Fibroblast of the conjunctiva (primary cell): Measurements from ENCODE around the gene PCCA.

ENCODE experiments used
- DNase-seq: peaks from one replicate; pipeline ENCODE4 v3.0.0-alpha.2; 2010; ENCODE audit warnings: low read depth

Gene PCCA

DNA sequence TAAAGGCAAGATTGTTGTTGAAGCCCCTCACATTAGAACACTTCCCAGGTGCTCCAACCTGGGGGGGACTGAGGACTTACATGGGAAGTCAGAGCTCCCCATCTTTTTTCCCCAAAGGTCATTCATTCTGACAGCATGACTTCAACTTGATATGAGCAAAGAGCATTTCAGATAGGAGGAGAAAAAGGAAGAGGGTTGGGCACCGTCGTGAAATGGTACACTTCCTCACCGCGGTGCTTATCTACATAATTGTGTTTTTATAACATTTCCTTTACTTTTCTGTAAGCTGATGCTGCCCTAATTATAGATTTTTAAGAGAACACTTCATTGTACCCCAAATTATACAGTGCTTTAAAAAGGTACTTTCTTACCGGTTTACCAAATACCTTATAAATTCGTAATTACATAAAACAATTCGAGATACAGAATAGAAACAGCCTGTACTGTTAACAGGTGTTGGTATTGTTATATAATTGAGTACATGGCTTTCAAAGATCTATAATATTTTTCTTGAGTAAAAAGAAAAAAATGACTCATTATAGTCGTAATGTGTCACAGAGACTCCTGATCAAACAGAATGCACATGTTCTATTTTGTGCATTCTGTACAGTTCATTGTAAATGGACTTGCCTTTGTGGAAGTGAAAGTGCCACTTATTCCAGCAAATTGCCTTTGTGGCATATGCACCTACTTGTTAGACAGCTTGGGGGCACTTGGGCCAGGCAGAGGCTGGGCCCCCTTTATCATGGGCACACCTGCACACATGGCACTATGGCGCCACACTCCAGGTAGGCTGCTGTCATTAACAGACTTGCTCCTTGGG is 417.9 kb downstream of the PCCA start:
- no peak for DNase-seq

GRCh38 chr13:100508455-100508854 is 419.6 kb downstream of the PCCA start:
- DNase-seq: no peak

GRCh38 chr13:100508996-100509395 is 420.1 kb downstream of the PCCA start:
- DNase-seq: no peak

GRCh38 chr13:100510208-100510957 is 421.5 kb downstream of the PCCA start:
- no peak for DNase-seq

DNA sequence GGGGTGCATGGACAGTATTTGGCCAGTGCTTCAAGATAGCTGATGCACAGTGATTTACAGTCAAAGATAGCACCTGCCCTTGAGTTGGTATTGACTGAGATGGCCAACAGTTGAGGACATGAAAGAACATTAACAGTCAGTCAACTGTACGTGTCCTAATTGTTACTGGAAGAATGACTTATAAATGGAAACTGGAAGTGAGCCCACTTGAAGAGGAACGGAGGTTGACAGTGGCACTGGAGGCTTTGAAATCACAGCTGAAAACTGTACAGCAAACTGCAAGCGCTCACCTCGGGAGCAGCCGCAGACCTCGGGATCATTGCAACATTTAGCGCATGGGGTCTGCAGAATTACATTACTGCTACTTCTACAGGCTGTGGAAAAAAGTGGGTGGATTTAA is 422.6 kb downstream of the PCCA start:
- no peak for DNase-seq

GRCh38 chr13:100512422-100512821 is 423.5 kb downstream of the PCCA start:
- DNase-seq: no peak

DNA sequence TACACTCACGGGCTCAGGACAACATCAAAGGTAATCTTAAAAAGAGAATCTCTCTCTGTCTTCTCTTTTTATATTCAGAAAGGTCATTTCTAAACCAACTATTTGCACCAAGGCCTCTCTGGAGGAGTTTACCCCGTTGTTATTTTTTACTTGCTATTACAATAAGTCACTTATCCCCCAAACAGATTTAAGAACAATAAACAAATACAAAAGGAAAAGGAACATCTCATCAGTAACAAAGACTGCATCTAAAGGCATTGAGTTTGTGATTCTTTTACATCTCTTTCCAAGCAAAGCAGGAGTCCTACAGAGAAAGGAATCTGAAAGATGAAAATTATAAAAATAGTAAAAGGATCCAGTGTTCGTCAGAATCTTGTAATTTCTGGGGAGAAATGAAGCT is 424.3 kb downstream of the PCCA start:
- DNase-seq: no peak

DNA sequence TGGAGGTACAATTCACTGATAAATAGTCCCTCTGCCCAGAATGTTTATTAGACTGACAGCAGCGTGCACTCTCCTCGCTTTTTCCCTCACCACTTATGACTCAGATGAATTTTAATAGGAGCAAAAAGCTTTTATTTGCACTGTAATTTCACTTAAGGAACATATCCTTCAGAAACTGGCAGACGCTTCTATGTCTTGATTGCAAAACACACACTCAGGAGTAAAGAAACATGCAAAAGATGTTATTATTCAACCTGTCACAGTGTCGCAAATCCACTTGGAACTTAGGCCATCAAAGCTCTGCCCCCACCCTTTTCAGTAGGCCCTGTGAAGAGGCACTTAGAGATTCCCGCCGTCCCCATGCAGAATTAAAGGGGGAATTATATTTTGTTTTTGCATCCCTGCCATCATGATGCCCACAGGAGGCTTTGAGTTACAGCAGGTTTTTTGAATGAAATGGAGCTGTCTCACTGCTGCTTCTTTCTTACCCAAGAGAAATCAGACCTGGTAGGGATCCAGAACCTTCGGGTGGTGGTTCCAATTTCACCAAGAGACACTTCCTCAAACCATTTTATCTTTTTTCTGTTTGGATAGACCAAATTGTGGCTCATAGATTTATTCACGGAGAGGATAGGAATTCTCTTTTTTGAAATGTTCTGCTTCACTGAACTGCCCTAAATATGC is 425.2 kb downstream of the PCCA start:
- no peak for DNase-seq

DNA sequence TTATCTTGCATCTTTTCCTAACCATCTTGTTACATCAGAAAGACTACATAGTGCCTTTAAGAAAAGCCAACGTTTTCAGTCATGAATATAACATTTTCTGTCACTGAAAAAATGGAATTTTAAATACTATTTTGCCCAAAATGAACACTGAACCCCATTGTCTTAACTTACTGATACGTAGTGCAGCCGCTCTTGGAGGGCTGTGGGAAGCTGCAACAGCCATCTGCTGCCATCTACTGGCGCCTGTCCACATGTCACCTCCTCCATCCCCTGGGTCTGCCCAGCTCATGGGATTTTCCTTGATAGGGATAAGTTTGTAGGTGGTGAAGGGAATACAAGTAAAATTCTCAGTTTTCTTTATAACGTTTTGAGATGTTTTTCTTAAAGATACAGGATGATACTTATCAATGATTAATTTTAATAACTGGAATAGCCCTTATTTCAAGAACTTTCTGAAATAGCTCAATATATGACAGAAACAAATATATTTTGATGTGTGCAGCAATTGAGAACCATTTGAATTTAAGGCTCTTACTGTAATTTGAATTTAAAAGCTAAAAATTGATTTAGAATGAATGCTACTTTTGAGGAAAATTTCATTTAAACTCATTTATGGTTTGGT is 426.0 kb downstream of the PCCA start:
- peak; percentile 59 for DNase-seq

- no peak for DNase-seq
These were observed 426.5 kb downstream of the PCCA start for GRCh38 chr13:100515410-100515800.

- no peak for DNase-seq
These were observed 428.2 kb downstream of the PCCA start for GRCh38 chr13:100517135-100517534.

DNA sequence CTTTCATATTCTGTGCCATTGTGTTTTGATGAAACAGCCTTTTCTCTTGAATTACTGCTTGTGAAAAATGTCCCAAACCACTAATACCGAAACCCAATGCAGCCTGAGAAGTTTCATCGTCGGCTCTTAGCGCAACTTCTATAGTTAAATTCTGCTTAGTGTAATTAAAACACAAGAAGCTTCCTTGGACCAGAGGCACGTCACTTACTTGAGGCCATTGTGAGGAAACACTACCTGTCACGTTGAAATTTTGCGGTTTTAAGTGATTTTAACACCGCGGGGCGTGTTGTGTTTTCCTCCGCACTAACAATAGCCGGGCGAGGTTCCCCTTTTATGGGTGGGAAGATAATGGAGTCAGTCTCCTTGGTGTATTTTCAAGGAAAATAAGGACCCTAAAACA is 428.8 kb downstream of the PCCA start:
- no peak for DNase-seq

- DNase-seq: no peak
These were observed 429.6 kb downstream of the PCCA start for GRCh38 chr13:100518394-100519062.

- no peak for DNase-seq
These were observed 430.7 kb downstream of the PCCA start for GRCh38 chr13:100519626-100520025.

DNA sequence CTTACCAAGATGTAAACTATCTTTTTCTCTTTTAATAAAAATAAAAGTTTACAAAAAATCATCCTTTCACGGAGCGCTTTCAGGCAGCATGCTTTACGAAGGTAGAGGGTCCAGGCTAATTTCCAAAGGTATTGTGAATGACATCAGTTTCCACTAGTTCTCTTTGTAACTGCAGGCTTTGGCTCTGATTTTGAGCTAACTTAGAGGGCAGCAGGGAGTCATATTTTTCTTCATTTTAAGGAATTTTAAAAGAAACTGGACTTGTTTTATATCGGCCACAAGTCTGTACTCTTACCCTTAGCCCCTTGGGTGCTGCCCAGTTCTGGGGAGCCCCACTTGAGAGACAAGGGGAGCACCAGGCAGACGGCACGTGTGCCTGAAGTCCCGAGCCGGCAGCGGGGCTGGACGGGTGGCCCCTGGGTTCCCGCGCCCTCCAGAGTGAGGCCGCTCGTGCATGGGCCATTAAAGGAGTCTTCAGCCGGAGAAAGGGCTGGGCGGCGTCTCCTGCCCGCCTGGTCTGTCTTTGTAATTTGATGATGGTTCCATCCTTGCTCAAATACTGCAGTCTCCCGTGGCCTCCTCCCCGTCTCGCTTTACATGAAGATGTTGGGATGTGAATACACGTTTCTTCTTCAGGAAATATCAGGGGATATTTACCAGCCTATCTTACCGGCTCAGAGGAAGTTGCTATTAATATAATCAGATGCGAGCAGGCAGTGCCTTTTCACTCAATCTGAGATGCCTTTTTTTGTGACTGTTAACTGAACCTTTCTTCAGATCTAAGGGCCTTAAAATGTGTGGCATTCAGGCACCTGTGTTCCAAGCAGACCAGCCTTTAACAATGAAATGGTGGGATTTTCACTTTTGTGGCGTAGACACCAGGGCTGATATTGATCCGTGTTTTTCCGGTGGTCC is 432.3 kb downstream of the PCCA start:
- DNase-seq: no peak

GRCh38 chr13:100521851-100522617 is 433.1 kb downstream of the PCCA start:
- no peak for DNase-seq

- DNase-seq: no peak
These were observed 433.9 kb downstream of the PCCA start for GRCh38 chr13:100522618-100523309.

- no peak for DNase-seq
These were observed 434.5 kb downstream of the PCCA start for GRCh38 chr13:100523411-100523810.

DNA sequence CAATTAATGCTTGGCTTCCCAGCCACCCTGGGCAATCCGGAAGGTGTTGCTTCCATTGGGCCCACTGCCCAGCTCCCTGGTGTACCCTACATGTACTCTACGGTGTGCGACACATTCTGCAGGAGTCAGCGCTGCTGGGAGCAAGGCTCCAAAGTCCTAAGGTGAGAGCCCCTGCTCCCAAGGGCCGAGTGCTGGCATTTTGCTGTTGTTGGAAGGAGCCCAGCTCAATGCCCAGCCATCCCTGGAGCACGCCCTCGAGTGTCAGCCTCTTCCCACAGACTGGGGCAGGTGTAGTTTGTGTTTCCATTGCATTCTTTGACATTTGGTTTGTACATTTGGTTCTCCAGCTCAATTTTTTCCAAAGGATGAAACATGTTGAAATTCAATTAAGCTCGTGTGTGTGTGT is 435.1 kb downstream of the PCCA start:
- no peak for DNase-seq
